Parathyroid adenoma (tissue), 2 donors: ENCODE data around the gene MACROH2A1.

Experiments used
- H2AFZ ChIP-seq: fragments of 300-600 bp; sonication (generic); one replicate; pipeline ENCODE4 v1.7.0; 2017; ENCODE audit warnings: antibody characterized with exemption, mild to moderate bottlenecking
- H3K27ac ChIP-seq: fragments of 300-600 bp; sonication (generic); one replicate; pipeline ENCODE4 v1.7.0; 2017
- H3K27me3 ChIP-seq: fragments of 300-600 bp; sonication (generic); one replicate; pipeline ENCODE4 v1.7.0; 2017; ENCODE audit warnings: low read length; ENCODE audit not compliant: control insufficient read depth, insufficient read depth
- H3K36me3 ChIP-seq: fragments of 300-600 bp; sonication (generic); one replicate; pipeline ENCODE4 v1.7.0; 2017; ENCODE audit warnings: low read length; ENCODE audit not compliant: control insufficient read depth, insufficient read depth
- H3K4me1 ChIP-seq: fragments of 300-600 bp; sonication (generic); one replicate; pipeline ENCODE4 v1.7.0; 2017; ENCODE audit warnings: control low read depth
- H3K4me2 ChIP-seq: fragments of 300-600 bp; sonication (generic); one replicate; pipeline ENCODE4 v1.7.0; 2017; ENCODE audit warnings: low read length
- H3K4me3 ChIP-seq: fragments of 300-600 bp; sonication (generic); one replicate; pipeline ENCODE4 v1.7.0; 2017; ENCODE audit warnings: low read depth, low read length
- H3K79me2 ChIP-seq: fragments of 300-600 bp; sonication (generic); one replicate; pipeline ENCODE4 v1.7.0; 2017; ENCODE audit warnings: control low read depth
- H3K9ac ChIP-seq: fragments of 300-600 bp; sonication (generic); one replicate; pipeline ENCODE4 v1.7.0; 2017; ENCODE audit warnings: mild to moderate bottlenecking
- H3K9me3 ChIP-seq: fragments of 300-600 bp; sonication (generic); one replicate; pipeline ENCODE4 v1.7.0; 2017; ENCODE audit warnings: low read length; ENCODE audit not compliant: control insufficient read depth
- TF ChIP-seq, protein P1 (sequence below): fragments of 300-600 bp; sonication (generic); IDR thresholded peaks from one replicate; pipeline ENCODE4 v1.7.0; 2017; ENCODE audit warnings: antibody characterized with exemption, mild to moderate bottlenecking
- donor health status: primary hyperparathyroidism.

Gene MACROH2A1

GRCh38 chr5:135383803-135384495, 15.1 kb downstream of the MACROH2A1 start:
- no peaks in the 10 kb centered on the region for H3K27me3 ChIP-seq
- no peak overlapping the region for H2AFZ ChIP-seq
- H3K4me1 ChIP-seq = no peaks in the 10 kb centered on the region
- TF ChIP-seq, protein P1, sequence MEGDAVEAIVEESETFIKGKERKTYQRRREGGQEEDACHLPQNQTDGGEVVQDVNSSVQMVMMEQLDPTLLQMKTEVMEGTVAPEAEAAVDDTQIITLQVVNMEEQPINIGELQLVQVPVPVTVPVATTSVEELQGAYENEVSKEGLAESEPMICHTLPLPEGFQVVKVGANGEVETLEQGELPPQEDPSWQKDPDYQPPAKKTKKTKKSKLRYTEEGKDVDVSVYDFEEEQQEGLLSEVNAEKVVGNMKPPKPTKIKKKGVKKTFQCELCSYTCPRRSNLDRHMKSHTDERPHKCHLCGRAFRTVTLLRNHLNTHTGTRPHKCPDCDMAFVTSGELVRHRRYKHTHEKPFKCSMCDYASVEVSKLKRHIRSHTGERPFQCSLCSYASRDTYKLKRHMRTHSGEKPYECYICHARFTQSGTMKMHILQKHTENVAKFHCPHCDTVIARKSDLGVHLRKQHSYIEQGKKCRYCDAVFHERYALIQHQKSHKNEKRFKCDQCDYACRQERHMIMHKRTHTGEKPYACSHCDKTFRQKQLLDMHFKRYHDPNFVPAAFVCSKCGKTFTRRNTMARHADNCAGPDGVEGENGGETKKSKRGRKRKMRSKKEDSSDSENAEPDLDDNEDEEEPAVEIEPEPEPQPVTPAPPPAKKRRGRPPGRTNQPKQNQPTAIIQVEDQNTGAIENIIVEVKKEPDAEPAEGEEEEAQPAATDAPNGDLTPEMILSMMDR = no peak
- H3K79me2 ChIP-seq = peaks cover 47% of the 10 kb centered on the region
- no peaks in the 10 kb centered on the region for H3K9me3 ChIP-seq
- no peak overlapping the region for H3K27ac ChIP-seq
- H3K4me3 ChIP-seq = no peak overlapping the region
- H3K9ac ChIP-seq = no peak overlapping the region
- no peaks in the 10 kb centered on the region for H3K36me3 ChIP-seq
- no peak overlapping the region for H3K4me2 ChIP-seq

DNA sequence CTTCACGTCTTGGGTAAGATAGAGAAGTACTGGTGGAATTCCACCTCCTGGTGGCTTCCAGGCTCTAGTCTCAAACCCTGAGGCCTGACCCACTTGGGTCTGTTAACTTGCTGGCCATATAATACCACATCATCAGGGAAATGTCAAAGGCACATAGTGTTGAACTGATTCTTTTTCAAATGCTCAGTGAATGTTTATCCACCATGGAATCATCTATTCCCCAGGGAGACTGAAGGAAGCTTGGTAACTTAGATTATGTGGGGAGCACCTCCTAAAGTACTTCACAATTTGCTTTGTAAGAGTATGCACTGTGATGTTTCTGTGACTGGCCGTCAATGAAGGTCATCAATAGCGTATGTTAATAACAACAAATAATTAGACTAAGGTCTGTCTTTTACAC, 16.1 kb downstream of the MACROH2A1 start:
- H2AFZ ChIP-seq = no peak overlapping the region
- peaks cover 50% of the 10 kb centered on the region for H3K79me2 ChIP-seq
- no peaks in the 10 kb centered on the region for H3K4me1 ChIP-seq
- TF ChIP-seq, protein P1 = no peak
- no peak overlapping the region for H3K4me3 ChIP-seq
- no peaks in the 10 kb centered on the region for H3K9me3 ChIP-seq
- H3K4me2 ChIP-seq = no peak overlapping the region
- H3K9ac ChIP-seq = no peak overlapping the region
- H3K36me3 ChIP-seq = no peaks in the 10 kb centered on the region
- H3K27ac ChIP-seq = no peak overlapping the region
- no peaks in the 10 kb centered on the region for H3K27me3 ChIP-seq

- H3K4me3 ChIP-seq = no peak overlapping the region
- no peaks in the 10 kb centered on the region for H3K27me3 ChIP-seq
- no peak overlapping the region for H2AFZ ChIP-seq
- no peak overlapping the region for H3K4me2 ChIP-seq
- no peak overlapping the region for H3K27ac ChIP-seq
- H3K36me3 ChIP-seq = no peaks in the 10 kb centered on the region
- H3K79me2 ChIP-seq = peaks cover 52% of the 10 kb centered on the region
- no peaks in the 10 kb centered on the region for H3K4me1 ChIP-seq
- H3K9ac ChIP-seq = no peak overlapping the region
- no peaks in the 10 kb centered on the region for H3K9me3 ChIP-seq
- TF ChIP-seq, protein P1 = no peak
Observed at GRCh38 chr5:135382106-135382790, 16.8 kb downstream of the MACROH2A1 start.

GRCh38 chr5:135379046-135379654, 19.9 kb downstream of the MACROH2A1 start:
- TF ChIP-seq, protein P1 = no peak
- Histone ChIP-seq H3K27me3 (no peaks in the 10 kb centered on the region), H3K4me3 (no peak overlapping the region), H3K9me3 (no peaks in the 10 kb centered on the region), H3K4me2 (no peak overlapping the region), H3K4me1 (no peaks in the 10 kb centered on the region), H3K36me3 (no peaks in the 10 kb centered on the region), H2AFZ (no peak overlapping the region), H3K79me2 (peaks cover 34% of the 10 kb centered on the region), H3K27ac (no peak overlapping the region), H3K9ac (no peak overlapping the region)
